ENCODE results near the gene E4F1.

The E4F1 gene

GRCh38 chr16:2206780-2207433 lies 16.5 kb upstream of the E4F1 start:
- DNase-seq (ENCODE audit: low read depth) = no peak

GRCh38 chr16:2207872-2208271 lies 15.5 kb upstream of the E4F1 start:
- DNase-seq (ENCODE audit: low read depth) = no peak

DNA sequence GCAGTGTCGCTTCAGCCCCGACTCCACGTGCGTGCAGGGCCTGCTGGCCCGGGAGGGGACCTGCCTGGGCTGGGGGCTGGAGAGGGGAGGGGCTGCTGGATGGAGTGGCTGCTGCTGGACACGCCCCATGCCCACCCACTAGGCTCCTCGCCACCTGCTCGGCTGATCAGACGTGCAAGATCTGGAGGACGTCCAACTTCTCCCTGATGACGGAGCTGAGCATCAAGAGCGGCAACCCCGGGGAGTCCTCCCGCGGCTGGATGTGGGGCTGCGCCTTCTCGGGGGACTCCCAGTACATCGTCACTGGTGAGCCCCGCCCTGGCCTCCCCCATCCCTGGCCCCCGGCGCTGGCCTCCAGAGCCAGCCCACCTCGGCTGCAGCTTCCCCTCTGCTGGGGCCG lies 15.1 kb upstream of the E4F1 start:
- no peak for DNase-seq (ENCODE audit: low read depth)

- no peak for DNase-seq (ENCODE audit: low read depth)
Observed at GRCh38 chr16:2208772-2209171, 14.6 kb upstream of the E4F1 start.

GRCh38 chr16:2209258-2210008 lies 14.0 kb upstream of the E4F1 start:
- no peak for DNase-seq (ENCODE audit: low read depth)

DNA sequence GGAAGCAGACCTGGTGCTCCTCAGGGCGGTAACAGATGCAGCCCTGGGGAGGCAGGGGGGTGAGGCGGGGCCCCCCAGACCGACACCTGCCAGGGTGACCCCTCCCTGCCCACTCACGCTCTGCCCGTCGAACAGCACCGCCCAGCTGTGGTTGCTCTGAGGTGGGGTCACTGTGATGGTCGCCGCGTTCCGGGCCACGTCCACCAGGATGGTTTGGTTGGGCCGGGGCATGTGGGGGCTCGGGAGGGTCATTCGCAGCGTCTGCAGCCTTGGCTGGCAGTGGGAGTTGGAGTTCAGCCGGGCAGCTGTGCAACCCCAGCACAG lies 13.4 kb upstream of the E4F1 start:
- no peak for DNase-seq (ENCODE audit: low read depth)

GRCh38 chr16:2210386-2211365 lies 12.7 kb upstream of the E4F1 start, which contains the start of gene BRICD5:
Gene BRICD5, minus strand, starts transcription at chr16:2210863. Its CDS starts 30 bp downstream, at chr16:2210833.
- DNase-seq (ENCODE audit: low read depth) = no peak

DNA sequence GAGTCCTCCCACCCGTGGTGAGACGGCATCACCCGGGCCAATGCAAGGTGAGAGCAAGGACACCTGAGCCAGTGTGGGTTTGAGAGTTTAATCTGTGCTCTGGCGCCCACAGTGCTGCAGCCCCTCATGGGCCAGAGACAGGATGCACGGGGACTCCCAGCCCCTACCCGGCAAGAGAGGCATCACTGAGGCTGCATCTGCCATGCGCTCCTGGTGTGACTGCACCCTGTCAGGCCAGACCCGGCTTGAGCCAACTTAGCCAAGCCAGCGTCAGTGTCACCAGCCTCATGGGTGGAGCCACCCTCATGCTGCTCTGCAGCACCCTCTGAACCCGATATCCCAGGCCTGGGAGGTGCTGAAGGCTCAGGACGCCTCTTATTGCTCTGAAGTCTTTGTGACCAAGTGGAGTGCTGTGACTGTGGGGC lies 11.5 kb upstream of the E4F1 start:
- DNase-seq (ENCODE audit: low read depth) = no peak

DNA sequence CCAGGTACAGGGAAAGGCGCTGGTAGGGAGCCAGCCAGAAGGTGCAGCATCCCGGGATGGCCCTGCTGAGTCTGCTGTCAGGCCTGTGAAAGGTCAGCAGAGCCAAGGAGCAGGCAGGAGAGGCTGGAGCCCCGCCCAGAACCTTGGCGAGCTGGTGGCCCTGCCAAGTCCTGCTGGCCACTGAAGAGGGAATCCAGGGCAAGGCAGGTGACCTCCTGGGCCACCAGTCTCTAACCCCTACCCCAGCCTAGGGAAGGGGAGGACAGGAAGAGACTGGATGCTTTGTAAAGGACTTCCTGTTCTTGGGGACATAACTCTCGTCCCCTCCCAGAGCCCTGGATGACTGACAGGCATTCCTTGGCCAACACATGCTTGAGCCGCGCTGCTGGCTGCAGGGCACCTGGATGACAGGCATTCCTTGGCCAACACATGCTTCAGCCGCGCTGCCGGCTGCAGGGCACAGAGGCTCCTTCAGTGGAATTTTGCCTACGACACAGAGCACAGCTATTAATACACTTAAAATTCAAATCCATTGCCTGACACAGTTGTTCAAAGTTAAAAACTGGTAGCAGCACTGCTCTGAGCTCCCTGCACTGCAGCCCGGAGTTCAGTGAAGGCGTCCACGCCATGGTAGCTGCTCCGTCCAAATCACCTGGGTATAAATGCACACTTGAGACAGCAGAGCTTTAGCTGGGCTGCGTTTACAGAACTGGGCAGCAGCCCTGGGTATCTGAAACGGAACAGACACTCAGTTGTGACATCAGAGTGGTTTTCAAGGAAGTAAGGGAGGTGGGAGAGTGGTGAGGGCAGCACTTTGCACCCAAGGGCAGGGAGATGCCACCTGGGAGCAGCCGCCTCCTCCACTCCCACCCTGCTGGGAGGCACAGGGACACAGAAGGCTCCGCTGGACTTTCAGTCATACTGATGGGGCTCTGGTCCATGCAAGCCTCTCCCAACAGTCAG lies 10.7 kb upstream of the E4F1 start:
- no peak for DNase-seq (ENCODE audit: low read depth)

DNA sequence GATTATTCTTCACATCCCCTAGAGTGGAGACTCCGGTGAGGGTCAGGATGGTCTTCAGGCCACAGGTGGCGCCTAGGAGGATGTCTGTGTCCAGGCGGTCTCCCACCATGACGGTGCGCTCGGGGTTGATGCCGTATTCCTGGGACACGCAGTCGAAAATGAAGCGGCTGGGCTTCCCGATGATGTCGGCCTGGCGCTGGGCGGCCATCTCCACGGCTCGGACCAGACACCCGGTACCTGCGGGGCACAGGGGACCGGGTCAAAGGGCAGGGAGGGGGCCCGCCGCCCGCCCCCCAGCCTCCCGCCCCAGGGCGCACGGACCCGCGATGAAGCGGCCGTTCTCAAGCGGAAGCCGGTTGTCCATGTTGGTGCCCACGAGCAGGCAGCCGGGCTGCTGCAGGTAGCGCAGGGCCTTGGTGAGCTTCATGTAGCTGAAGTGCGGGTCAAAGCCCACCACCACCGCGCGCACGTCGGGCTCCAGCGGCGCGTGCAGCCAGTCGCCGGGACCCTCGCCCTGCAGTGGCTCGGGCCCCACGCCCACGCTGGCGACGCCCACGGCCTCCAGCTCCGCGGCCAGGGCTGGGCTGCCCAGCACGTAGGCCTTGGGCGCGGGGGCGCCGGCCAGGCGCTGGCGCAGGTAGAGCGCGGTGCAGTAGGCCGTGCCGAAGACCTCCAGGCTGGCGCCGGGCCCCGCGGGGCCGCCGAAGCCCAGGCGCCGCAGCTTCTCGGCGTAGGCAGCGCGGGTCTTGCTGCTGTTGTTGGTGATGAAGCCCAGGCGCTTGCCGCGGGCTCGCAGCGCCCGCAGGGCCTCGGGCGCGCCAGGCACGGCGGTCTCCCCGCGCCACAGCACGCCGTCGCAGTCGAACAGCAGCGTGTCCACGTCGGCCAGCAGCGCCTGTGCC lies 9.3 kb upstream of the E4F1 start:
- DNase-seq (ENCODE audit: low read depth) = no peak

- no peak for DNase-seq (ENCODE audit: low read depth)
Observed at GRCh38 chr16:2214719-2214968, 8.7 kb upstream of the E4F1 start, which contains the start of gene PGP. Gene PGP, minus strand, starts transcription at chr16:2214840. Its CDS starts 63 bp downstream, at chr16:2214777.

DNA sequence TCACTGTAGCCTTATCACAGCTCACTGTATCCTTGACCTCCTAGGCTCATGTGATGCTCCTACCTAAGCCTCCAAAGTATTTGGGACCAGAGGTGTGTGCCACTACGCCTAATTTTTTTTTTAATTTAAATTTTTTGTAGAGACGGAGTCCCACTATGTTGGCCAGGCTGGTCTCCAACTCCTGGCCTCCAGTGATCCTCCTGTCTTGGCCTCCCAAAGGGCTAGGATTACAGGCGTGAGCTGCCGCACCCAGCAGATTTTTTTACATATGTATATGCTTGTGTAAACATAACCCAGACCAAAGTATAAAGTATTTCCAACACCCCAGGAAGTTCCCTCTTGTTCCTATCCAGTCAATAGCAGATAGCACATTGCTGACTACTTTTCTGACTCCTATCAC lies 7.1 kb upstream of the E4F1 start:
- no peak for DNase-seq (ENCODE audit: low read depth)

GRCh38 chr16:2223942-2224486 lies 623 bp downstream of the E4F1 start:
- DNase-seq (ENCODE audit: low read depth) = no peak

GRCh38 chr16:2226245-2226793 lies 2.9 kb downstream of the E4F1 start:
- no peak for DNase-seq (ENCODE audit: low read depth)

DNA sequence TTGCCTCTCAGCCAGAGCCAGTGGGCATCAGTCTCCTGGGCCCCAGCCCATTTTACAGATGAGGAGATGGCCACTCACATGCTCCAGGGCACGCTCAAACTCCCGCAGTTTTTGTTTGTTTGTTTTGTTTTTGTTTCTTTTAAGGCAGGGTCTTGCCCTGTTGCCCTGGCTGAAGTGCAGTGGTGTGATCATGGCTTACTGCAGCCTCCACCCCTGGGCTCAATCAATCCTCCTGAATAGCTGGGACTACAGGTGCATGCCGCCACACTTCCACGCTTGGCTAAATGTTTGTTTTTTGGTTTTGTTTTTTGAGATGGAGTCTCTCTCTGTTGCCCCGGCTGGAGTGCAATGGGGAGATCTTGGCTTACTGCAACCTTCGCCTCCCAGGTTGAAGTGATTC lies 3.5 kb downstream of the E4F1 start:
- DNase-seq (ENCODE audit: low read depth) = no peak

GRCh38 chr16:2228161-2228824 lies 4.9 kb downstream of the E4F1 start:
- DNase-seq (ENCODE audit: low read depth) = no peak

DNA sequence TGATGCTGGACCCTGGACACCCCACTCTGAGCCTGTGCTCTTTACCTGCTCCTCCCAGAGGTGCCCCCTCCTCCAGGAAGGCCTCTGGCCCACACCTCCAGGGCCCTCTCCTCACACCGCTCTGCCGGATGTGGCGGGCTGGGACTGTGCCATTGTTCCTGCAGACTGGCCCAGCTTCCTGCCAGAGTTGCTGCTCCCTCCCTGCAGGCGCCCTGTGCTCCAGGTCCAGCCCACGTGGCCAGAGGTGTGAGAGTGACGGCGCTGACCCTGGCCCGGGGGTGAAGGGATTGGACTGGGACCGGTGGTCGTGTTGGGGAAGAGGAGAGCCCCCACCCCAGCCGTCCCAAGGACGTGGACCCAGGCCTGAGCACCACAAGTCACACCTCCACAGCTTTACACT lies 5.7 kb downstream of the E4F1 start:
- DNase-seq (ENCODE audit: low read depth) = no peak

DNA sequence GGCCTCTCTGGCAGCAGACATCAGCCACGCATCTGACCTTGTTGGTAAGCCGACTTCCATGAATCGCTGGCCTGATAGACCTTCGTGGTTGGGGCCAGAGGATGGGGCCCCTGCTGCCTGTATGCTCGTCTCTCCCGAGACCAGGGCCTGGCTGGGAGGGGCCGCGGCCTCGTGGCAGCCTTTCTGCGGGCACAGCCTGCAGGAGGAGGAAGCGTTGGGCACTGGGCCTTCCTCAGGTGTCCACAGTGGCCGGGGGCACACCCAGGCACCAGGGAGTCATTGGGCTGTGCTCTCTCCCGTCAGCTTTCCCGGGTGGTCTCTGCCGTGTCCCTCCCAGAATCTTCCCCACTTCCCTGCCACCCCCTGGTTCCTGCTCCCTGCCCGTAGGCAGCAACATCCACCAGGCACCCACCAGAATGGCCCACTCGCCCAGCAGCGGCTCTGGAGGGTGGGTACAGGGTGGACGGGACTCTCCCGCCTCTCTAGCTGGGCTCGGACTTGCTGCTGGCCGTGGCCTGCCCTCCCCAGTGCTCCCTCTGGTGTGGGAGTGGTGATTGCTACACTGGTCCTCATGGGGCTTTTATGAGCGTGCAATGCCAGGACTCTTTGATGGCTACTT lies 6.3 kb downstream of the E4F1 start:
- no peak for DNase-seq (ENCODE audit: low read depth)

- DNase-seq (ENCODE audit: low read depth) = no peak
Observed at GRCh38 chr16:2230376-2230775, 7.0 kb downstream of the E4F1 start.

Data from HS-27A (cell line).